ENCODE measurements around the gene PANX2. TPM values are rescaled to one million over a fixed set of nuclear protein-coding genes. Genes with fewer than 3 reads are reported as not detected.
A peak's percentile ranks its signal among the peaks of the same experiment; 100 is the strongest.

PANX2 gene
- total RNA-seq, 3 donors from 2014 or later = 0.64 to 2.0 (median 1.8) TPM

GRCh38 chr22:50205781-50206569 is 35.4 kb downstream of the PANX2 start:
- Histone ChIP-seq H3K27ac (peak overlapping the region in 1 of 2 donors; percentile 3), H3K36me3 (no peaks in the 10 kb centered on the region), H3K9me3 (no peaks in the 10 kb centered on the region), H3K27me3 (no peaks in the 10 kb centered on the region), H3K4me1 (no peaks in the 10 kb centered on the region), H3K4me3 (no peak overlapping the region)
- TF ChIP-seq POLR2A (IDR thresholded peaks at IDR 0.05) (no peak), CTCF (IDR thresholded peaks at IDR 0.05) (no peak), POLR2AphosphoS5 (IDR thresholded peaks at IDR 0.05) (no peak)
- no peak for DNase-seq (ENCODE audit: low spot score in 2 of 2)
- intact Hi-C loops (cut with DNase I; ENCODE audit: low total_unique reads) = loop anchor here (10.0 kb wide), 1 partner anchor 51 kb away; no protein-coding TSS in a partner anchor

GRCh38 chr22:50206599-50206998 is 36.1 kb downstream of the PANX2 start:
- Histone ChIP-seq H3K27me3 (no peaks in the 10 kb centered on the region), H3K4me3 (no peak overlapping the region), H3K27ac (peak overlapping the region in 1 of 2 donors; percentile 3), H3K9me3 (no peaks in the 10 kb centered on the region), H3K4me1 (no peaks in the 10 kb centered on the region), H3K36me3 (no peaks in the 10 kb centered on the region)
- no peak for TF ChIP-seq CTCF (IDR thresholded peaks at IDR 0.05)
- TF ChIP-seq POLR2AphosphoS5 (IDR thresholded peaks at IDR 0.05) = no peak
- TF ChIP-seq POLR2A (IDR thresholded peaks at IDR 0.05) = no peak
- no peak for DNase-seq (ENCODE audit: low spot score in 2 of 2)
- intact Hi-C loops (cut with DNase I; ENCODE audit: low total_unique reads) = loop anchor here (10.0 kb wide), 1 partner anchor 52 kb away; no protein-coding TSS in a partner anchor

GRCh38 chr22:50207383-50208140 is 37.0 kb downstream of the PANX2 start:
- H3K4me3 ChIP-seq = no peak overlapping the region
- no peak overlapping the region for H3K27ac ChIP-seq
- no peaks in the 10 kb centered on the region for H3K4me1 ChIP-seq
- no peak for TF ChIP-seq CTCF (IDR thresholded peaks at IDR 0.05)
- no peak for TF ChIP-seq POLR2AphosphoS5 (IDR thresholded peaks at IDR 0.05)
- TF ChIP-seq POLR2A (IDR thresholded peaks at IDR 0.05) = no peak
- H3K36me3 ChIP-seq = no peaks in the 10 kb centered on the region
- H3K9me3 ChIP-seq = no peaks in the 10 kb centered on the region
- intact Hi-C loops (cut with DNase I; ENCODE audit: low total_unique reads) = loop anchor here (10.0 kb wide), 1 partner anchor 53 kb away; no protein-coding TSS in a partner anchor
- DNase-seq (ENCODE audit: low spot score in 2 of 2) = no peak
- H3K27me3 ChIP-seq = no peaks in the 10 kb centered on the region

GRCh38 chr22:50208430-50208938 is 38.0 kb downstream of the PANX2 start:
- Histone ChIP-seq H3K27me3 (no peaks in the 10 kb centered on the region), H3K9me3 (no peaks in the 10 kb centered on the region), H3K27ac (no peak overlapping the region), H3K4me1 (no peaks in the 10 kb centered on the region), H3K4me3 (no peak overlapping the region), H3K36me3 (no peaks in the 10 kb centered on the region)
- TF ChIP-seq CTCF (IDR thresholded peaks at IDR 0.05) = no peak
- no peak for TF ChIP-seq POLR2AphosphoS5 (IDR thresholded peaks at IDR 0.05)
- no peak for TF ChIP-seq POLR2A (IDR thresholded peaks at IDR 0.05)
- DNase-seq (ENCODE audit: low spot score in 2 of 2) = no peak
- intact Hi-C loops (cut with DNase I; ENCODE audit: low total_unique reads) = loop anchor here (10.0 kb wide), 1 partner anchor 54 kb away; no protein-coding TSS in a partner anchor

All from breast epithelium (tissue), 4 donors.